ENCODE data around the gene MAPKAP1.
"Not testable (repeated sequence)": the region's sequence is repeated elsewhere in the genome, so short reads cannot be mapped to it uniquely, and the experiment has no call there.

Gene MAPKAP1

DNA sequence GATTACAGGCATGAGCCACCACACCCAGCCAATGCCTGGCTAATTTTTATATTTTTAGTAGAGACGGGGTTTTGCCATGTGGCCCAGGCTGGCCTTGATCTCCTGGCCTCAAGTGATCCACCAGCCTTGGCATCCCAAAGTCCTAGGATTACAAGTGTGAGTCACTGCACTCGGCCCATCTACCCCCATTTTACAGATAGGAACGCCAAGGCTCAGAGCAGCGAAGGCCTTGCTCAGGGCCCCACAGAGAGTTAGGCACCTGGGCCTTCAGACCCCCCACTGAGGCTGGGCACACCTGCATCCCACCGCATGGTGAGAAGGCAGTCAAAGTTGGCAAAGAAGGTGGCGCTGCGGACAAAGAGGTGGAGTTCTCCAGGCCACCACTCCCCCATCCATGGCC, 302.3 kb downstream of the MAPKAP1 start:
- no peak for DNase-seq

DNA sequence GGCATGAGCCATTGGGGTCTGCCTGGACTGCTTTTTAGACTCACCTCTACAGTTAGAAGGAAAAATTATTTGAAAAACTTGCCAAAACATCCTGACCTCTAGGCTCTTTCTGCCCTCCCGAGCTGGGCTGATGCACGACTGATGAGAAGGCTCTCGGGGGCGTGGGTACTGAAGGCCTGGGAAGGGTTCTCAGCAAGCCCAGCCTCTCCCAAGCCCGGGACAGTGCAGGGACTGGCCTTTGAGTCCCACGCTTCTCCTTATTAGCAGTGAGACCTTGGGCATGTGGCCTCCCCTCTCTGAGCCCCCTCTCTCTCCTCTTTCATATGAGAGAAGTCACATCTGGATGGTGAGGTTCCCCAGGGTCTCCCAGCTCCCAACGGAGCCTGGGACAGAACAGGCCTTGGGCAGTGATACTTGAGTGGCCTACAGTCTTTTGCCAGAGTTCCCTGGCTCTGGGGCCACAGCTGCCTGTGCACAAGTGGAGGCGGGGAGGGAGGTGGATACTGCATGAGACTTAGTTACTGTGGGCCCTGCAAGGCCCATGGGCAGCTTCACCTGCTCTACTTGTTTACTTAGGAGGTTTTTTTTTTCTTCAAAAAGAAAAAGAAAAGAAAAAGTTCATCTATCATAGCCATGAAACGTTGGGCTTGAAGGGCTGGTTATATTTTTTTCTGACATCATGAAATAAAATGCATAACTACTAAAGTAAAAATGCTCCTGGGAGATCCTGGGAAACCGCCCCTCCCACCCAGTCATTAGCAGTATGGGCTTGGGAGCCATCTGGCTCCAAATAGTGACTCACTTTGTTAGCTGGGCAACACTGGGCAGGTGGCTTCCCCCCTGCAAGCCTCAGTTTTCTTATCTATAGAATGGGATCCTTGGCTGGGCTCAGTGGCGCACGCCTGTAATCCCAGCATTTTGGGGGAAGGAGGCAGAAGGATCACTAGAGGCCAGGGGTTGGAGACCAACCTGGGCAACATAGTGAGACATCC, 306.0 kb downstream of the MAPKAP1 start:
- no peak for DNase-seq

DNA sequence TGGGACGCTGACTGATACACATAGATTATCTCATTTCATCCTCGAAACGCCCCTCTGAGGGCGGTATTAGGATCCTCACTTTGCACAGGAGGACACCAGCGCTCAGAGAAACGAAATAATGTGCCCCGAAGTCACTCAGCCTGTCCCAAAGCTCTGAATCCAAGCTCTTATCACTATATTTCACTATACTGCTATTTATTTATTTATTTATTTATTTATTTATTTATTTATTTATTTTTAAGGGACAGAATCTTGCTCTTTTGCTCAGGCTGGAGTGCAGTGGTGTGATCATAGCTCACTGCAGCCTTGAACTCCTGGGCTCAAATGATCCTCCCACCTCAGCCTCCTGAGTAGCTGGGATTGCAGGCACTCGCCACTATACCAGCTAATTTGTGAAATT, 306.8 kb downstream of the MAPKAP1 start:
- DNase-seq, result not testable (repeated sequence)

DNA sequence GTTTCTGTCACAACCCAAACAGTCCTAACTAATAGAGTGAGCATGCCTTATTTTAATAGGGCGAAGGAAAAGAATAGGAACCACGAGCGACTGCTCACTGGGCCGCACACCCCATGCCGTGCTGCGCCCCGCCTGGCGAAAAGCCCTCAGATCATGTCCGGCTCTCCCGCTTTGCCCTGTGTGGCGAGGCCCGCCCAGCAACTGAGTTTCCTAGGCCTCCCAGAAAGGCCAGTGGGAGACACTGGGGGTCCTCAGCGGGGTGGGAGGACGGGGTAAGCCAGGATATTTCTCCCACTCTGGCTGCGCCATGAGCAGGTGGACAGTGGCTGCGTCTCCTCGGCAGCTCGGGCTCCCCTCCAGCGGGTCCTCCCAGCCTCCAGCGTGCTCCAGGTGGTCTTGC, 307.3 kb downstream of the MAPKAP1 start:
- no peak for DNase-seq

DNA sequence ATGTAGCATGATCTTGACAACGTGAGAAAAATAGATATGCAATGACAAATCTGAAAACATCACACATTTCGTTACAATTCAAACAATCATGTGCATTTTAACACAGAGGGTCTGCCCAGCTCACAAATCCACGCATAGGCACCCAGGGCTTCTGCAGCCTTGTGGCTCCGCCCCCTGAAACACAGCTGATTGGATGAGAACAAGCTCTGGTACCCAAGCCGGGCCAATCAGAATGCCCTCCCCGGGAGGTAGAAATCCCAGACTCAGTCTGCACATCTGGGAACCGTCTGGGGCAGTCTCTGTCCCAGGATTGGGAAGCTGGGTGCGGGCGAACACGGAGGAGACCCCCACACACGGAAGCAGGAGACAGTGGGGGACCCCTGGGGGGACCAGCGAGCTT, 307.8 kb downstream of the MAPKAP1 start:
- DNase-seq, result no peak

DNA sequence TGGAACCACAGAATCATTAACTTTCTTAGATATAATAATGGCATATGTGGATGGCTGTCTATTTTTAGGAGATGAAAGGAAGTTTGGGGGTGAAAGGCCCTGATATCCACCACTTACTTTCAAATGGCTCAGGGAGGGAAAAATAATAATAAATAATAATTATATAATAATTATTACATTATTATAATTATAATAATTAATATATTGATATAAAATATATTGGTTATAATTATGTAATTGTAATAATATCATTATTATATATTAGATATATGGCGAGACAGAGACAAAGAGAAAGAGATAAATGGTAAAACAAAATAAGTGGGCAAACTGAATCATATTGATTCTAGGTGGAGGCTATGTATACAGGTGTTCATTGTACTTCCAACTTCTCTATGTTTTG, 308.8 kb downstream of the MAPKAP1 start:
- DNase-seq, result no peak

DNA sequence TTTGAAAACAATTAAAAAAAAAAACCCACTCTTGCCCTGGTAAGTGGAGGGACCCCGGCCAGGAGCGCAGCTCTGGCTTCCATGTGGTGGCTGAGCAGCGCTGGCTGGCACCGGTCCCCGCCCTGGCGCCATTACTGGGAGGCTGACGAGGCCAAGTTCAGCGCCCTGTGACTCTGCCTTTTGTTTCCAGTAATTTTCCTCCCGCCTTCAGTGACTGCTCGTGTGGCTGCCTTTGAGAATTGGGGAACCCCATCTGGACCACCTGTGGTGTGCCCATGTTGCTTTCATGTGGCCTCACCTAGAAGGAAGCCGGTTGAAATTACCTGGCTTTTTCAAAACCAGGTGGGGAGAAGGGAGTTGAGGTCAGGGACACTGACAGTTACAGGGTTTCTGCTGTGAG, 309.3 kb downstream of the MAPKAP1 start:
- DNase-seq, result no peak

DNA sequence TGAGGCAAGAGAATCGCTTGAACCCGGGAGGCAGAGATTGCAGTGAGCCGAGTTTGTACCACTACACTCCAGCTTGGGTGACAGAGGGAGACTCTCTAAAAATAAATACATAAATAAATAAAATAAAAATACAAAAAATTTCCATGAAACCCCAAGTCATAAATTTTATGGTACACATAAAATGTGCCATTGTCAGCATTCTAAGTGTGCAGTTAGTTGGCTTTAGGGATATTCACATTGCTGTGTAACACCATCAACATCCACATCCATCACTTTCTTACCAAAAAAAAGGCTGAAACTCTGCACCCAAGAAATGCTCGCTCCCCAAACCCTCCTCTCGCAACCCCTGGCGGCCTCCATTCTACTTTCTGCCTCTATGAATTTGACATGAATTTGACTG, 310.2 kb downstream of the MAPKAP1 start:
- DNase-seq, result no peak

DNA sequence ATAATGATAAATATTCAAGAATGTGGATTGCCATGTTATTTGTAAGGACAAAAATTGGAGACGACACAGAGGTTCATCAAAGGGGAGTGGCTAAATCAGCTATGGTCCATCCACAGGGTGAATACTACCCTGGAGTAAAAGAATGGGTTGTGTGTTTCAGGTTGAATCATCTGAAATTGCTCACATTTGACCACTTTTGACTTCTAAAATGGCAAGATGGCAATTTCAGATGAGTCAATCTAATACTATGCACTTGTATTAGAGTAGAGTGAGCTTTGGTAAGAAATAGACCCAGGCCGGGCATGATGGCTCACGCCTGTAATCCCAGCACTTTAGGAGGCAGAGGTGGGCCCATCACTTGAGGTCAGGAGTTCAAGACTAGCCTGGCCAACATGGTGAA, 313.6 kb downstream of the MAPKAP1 start:
- no peak for DNase-seq

DNA sequence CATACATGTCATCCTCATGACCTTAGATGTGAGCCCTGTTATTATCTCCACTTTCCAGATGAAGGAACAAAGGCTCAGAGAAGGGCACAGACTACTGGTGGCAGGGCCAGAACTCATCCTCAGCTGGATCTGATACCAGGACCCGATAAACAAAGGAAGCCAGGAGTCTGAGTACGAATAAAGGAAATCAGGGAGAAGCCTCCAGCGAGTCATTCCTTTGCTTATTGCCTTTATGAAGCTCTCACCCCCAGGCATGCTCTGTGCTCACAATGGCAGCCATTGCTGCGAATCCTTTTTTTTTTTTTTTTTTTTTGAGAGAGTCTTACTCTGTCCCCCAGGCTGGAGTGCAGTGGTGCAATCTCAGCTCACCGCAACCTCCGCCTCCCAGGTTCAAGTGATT, 315.3 kb downstream of the MAPKAP1 start:
- no peak for DNase-seq

DNA sequence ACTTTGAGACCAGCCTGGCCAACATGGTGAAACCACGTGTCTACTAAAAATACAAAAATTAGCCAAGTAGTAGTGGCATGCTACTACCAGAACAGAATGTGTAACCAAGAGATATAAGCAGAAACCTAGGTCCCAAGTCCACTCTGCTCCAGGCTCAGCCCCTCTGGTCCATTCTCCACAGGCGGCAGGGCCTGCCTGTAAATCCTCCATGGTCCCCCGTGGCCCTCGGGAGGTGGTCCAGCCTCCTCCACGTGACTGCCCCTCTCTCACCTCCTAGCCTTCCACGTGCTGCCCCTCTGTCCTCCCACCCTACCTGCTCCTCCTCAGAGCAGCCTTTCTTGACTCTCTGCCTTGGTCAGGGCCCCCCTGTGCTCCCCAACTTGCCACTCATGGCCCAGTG, 318.0 kb downstream of the MAPKAP1 start:
- no peak for DNase-seq

DNA sequence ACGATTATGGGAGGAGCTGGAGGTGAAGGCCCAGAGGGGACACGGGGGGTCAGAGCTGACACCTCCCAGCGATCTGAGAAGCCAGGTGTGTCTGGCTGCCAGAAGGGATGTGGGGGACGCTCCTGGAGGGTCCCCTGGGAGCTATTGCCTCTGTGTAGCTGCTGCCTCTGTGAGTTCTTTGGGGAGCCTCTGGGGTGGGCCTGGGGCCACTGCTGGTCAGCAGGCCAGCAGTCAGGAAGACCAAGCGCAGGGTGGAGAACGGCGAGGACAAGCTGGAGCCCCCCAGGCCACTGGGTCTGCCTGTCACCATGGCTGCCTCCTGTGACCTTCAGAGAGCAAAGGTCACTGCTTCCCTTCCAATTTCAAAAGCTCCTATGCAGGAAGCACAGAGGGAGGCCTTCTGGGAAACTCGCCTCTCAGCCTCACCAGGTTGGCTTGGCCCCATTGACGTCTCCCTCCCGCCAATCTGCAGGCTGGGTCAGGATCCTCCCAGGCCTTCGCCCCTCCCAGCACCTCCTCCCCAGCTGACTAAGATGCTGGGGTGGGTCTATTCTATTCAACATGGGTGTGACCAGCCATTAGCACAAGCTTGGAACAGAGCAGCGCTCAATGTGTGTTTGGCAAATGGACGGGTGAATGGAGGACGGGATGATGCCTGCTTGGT, 319.0 kb downstream of the MAPKAP1 start:
- DNase-seq, result no peak

All from NCI-H774 (cell line).